Effector CD4-positive, alpha-beta T cell (primary cell): ENCODE data around the gene RFTN2.
"Not testable (repeated sequence)": the region's sequence is repeated elsewhere in the genome, so short reads cannot be mapped to it uniquely, and the experiment has no call there.

Source experiments
- DNase-seq: peaks from one replicate; pipeline ENCODE4 v3.0.0-alpha.2; 2020

Gene RFTN2

GRCh38 chr2:197599285-197599965 lies 76.0 kb downstream of the RFTN2 start:
- DNase-seq, result no peak

- no peak for DNase-seq
Measured at GRCh38 chr2:197598450-197598849, 76.9 kb downstream of the RFTN2 start.

- DNase-seq, result no peak
Measured at GRCh38 chr2:197597166-197597565, 78.2 kb downstream of the RFTN2 start.

- no peak for DNase-seq
Measured at GRCh38 chr2:197596766-197597165, 78.6 kb downstream of the RFTN2 start.

- no peak for DNase-seq
Measured at GRCh38 chr2:197591339-197592072, 83.9 kb downstream of the RFTN2 start.

- DNase-seq, result not testable (repeated sequence)
Measured at GRCh38 chr2:197587255-197587654, 88.1 kb downstream of the RFTN2 start.

- not testable (repeated sequence) for DNase-seq
Measured at GRCh38 chr2:197580166-197580565, 95.2 kb downstream of the RFTN2 start.

GRCh38 chr2:197578294-197578693 lies 97.1 kb downstream of the RFTN2 start:
- not testable (repeated sequence) for DNase-seq

GRCh38 chr2:197577446-197577845 lies 97.9 kb downstream of the RFTN2 start:
- no peak for DNase-seq

- no peak for DNase-seq
Measured at GRCh38 chr2:197576631-197577030, 98.8 kb downstream of the RFTN2 start.

- no peak for DNase-seq
Measured at GRCh38 chr2:197575987-197576386, 99.4 kb downstream of the RFTN2 start.

- DNase-seq, result no peak
Measured at GRCh38 chr2:197573608-197574007, 101.8 kb downstream of the RFTN2 start.

- no peak for DNase-seq
Measured at GRCh38 chr2:197571627-197572271, 103.6 kb downstream of the RFTN2 start.

GRCh38 chr2:197560146-197560665 lies 115.2 kb downstream of the RFTN2 start:
- DNase-seq, result no peak

GRCh38 chr2:197559681-197560080 lies 115.7 kb downstream of the RFTN2 start:
- no peak for DNase-seq

- DNase-seq, result no peak
Measured at GRCh38 chr2:197558393-197558792, 117.0 kb downstream of the RFTN2 start.

- DNase-seq, result no peak
Measured at GRCh38 chr2:197556456-197556855, 118.9 kb downstream of the RFTN2 start.

- DNase-seq, result no peak
Measured at GRCh38 chr2:197555467-197555866, 119.9 kb downstream of the RFTN2 start.

GRCh38 chr2:197551260-197551659 lies 124.1 kb downstream of the RFTN2 start:
- DNase-seq, result not testable (repeated sequence)

GRCh38 chr2:197548582-197548981 lies 126.8 kb downstream of the RFTN2 start:
- DNase-seq, result no peak

GRCh38 chr2:197547163-197547900 lies 128.1 kb downstream of the RFTN2 start:
- no peak for DNase-seq

- DNase-seq, result no peak
Measured at GRCh38 chr2:197543206-197543605, 132.2 kb downstream of the RFTN2 start.

GRCh38 chr2:197539734-197540133 lies 135.7 kb downstream of the RFTN2 start:
- DNase-seq, result no peak
